ENCODE results near the gene ZNF680. TPM values are rescaled to one million over a fixed set of nuclear protein-coding genes. Genes with fewer than 3 reads are reported as not detected.

Gene ZNF680
- total and polyA plus RNA-seq, 2 of the 4 experiments (the other 2 are of a cell fraction): 1.5 to 3.9 TPM

- Histone ChIP-seq H2BK5ac (ENCODE audit: low read depth, low read length, poor library complexity, severe bottlenecking) (no peak overlapping the region), H2BK120ac (ENCODE audit: low read depth, low read length) (no peak overlapping the region), H3K23ac (ENCODE audit: low read depth, low read length) (no peak overlapping the region), H3K18ac (ENCODE audit: low read depth, low read length) (no peak overlapping the region), H2BK15ac (ENCODE audit: low read depth, low read length) (no peak overlapping the region), H2AK9ac (replicated peaks; ENCODE audit: low read depth, low read length, poor library complexity) (no peak overlapping the region), H3K14ac (replicated peaks; ENCODE audit: low read depth, low read length) (no peak overlapping the region), H3K27me3 (ENCODE audit: control insufficient read depth, insufficient read depth, low read length) (no peaks in the 10 kb centered on the region), H3K56ac (ENCODE audit: extremely low read depth, insufficient read depth, low read length) (no peak overlapping the region), H2BK20ac (ENCODE audit: low read depth, low read length) (no peak overlapping the region), H3K4me1 (ENCODE audit: control insufficient read depth, insufficient read depth, low read length) (no peaks in the 10 kb centered on the region), H3K27ac (ENCODE audit: insufficient read depth, low read length) (no peak overlapping the region), H3K9ac (ENCODE audit: low read depth, low read length) (no peak overlapping the region), H3K79me1 (ENCODE audit: low read depth in 1 of 2, low read length in 2 of 2) (no peaks in the 10 kb centered on the region), H3K4ac (ENCODE audit: low read depth, low read length) (no peak overlapping the region), H4K5ac (ENCODE audit: low read depth, low read length) (no peak overlapping the region), H3K9me1 (ENCODE audit: insufficient read depth, low read length) (no peaks in the 10 kb centered on the region), H2AFZ (replicated peaks; ENCODE audit: low read length, poor library complexity) (no peak overlapping the region), H3K36me3 (ENCODE audit: control insufficient read depth, insufficient read depth, low read length) (no peaks in the 10 kb centered on the region), H3K9me3 (ENCODE audit: control insufficient read depth, insufficient read depth, low read length) (peaks cover 10% of the 10 kb centered on the region), H3K4me2 (ENCODE audit: low read depth, low read length) (no peak overlapping the region), H2AK5ac (ENCODE audit: low read depth, low read length) (no peak overlapping the region), H4K8ac (ENCODE audit: low read depth in 2 of 2, low read length in 2 of 2) (no peak overlapping the region), H4K91ac (ENCODE audit: insufficient read depth, low read depth, low read length) (no peak overlapping the region), H4K20me1 (ENCODE audit: insufficient read depth, low read length) (no peaks in the 10 kb centered on the region), H3K4me3 (ENCODE audit: insufficient read depth, low read depth, low read length) (no peak overlapping the region)
- dilution Hi-C loops (cut with HindIII; ENCODE audit: low sequenced_read_pairs, unreplicated experiment): no loop called here
- in situ Hi-C loops (cut with MboI; ENCODE audit: low sequenced_read_pairs): no loop called here
- WGBS, 2 experiments (ENCODE audit: extremely low coverage in 2 of 2, insufficient read length in 1 of 2): 70% methylated on average over 2 of the region's 6 CpGs; no CpG with 5 or more reads in 1 of the 2 experiments
- CTCF ChIA-PET: no interaction called here
- intact Hi-C loops (cut with micrococcal nuclease): loop anchor here (5.0 kb wide), 1 partner anchor 1426 kb away; no protein-coding TSS in a partner anchor
- POLR2A ChIA-PET (ENCODE audit: unreplicated experiment): no interaction called here
- no peak for ATAC-seq (ENCODE audit: low read depth)
- no peak for TF ChIP-seq USF2 (IDR thresholded peaks at IDR 0.05; ENCODE audit: low read depth, low read length)
- TF ChIP-seq CHD1 (IDR thresholded peaks at IDR 0.05; ENCODE audit: low read depth, low read length): no peak
- no peak for TF ChIP-seq CTCF (conservative IDR thresholded peaks at IDR 0.05; ENCODE audit: low read depth, low read length)
- no peak for TF ChIP-seq MXI1 (IDR thresholded peaks at IDR 0.05; ENCODE audit: borderline replicate concordance, low read depth, low read length)
- TF ChIP-seq ELK1 (IDR thresholded peaks at IDR 0.05; ENCODE audit: borderline replicate concordance, low read depth, low read length): no peak
- TF ChIP-seq RFX5 (IDR thresholded peaks at IDR 0.05; ENCODE audit: low read depth, low read length): no peak
- no peak for TF ChIP-seq POLR2A (IDR thresholded peaks at IDR 0.05; ENCODE audit: low read depth, low read length)
- TF ChIP-seq BHLHE40 (IDR thresholded peaks at IDR 0.05; ENCODE audit: low read depth, low read length): no peak
- no peak for TF ChIP-seq MAFK (IDR thresholded peaks at IDR 0.05; ENCODE audit: low read depth, low read length)
- no peak for TF ChIP-seq CEBPB (IDR thresholded peaks at IDR 0.05; ENCODE audit: low read depth, low read length)
- no peak for TF ChIP-seq FOS (IDR thresholded peaks at IDR 0.05; ENCODE audit: low read depth, low read length)
- TF ChIP-seq NFE2L2 (IDR thresholded peaks at IDR 0.05; ENCODE audit: low read depth, low read length): no peak
- TF ChIP-seq RAD21 (IDR thresholded peaks at IDR 0.05; ENCODE audit: low read length): no peak
- TF ChIP-seq RCOR1 (IDR thresholded peaks at IDR 0.05; ENCODE audit: insufficient replicate concordance, low read length): no peak
- TF ChIP-seq MAZ (IDR thresholded peaks at IDR 0.05; ENCODE audit: borderline replicate concordance, low read depth, low read length): no peak
- no peak for TF ChIP-seq SMC3 (IDR thresholded peaks at IDR 0.05; ENCODE audit: low read depth, low read length)
- no TSS peak for BruUV-seq (replicated peaks)
- DNase-seq: no peak
Observed at GRCh38 chr7:64608116-64608910, 45.4 kb upstream of the ZNF680 start.
